Right hindlimb (tissue), 1 donor: ENCODE data around the gene EFCAB12.

ENCODE experiments used
- DNase-seq: peaks from one replicate; pipeline ENCODE4 v3.0.0-alpha.2; 2018

Gene EFCAB12

GRCh38 chr3:129442947-129443346, 14.5 kb upstream of the EFCAB12 start:
- DNase-seq, result no peak

GRCh38 chr3:129442486-129442885, 14.1 kb upstream of the EFCAB12 start:
- no peak for DNase-seq

DNA sequence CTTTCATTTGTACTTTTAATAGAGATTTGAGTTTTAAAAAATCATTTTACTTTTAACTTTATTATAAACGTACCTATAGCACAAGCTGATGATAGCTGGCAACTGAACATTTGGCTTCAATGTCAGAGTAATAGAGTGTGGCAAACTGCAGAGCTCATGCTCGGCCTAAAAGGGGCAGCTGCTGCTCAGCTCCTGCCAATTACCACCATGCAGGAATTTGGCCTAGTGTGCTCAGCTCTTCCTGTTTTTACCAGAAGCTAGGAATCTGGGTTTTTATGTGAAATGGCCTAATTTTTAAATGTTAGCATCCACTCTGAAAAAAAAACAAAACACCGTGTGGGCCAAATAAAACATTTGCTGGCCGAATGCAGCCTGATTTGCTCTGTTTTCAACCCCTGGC, 13.3 kb upstream of the EFCAB12 start:
- peak; percentile 72 for DNase-seq

GRCh38 chr3:129441215-129441614, 12.8 kb upstream of the EFCAB12 start:
- DNase-seq, result no peak

- DNase-seq, result no peak
Observed at GRCh38 chr3:129440618-129441190, 12.3 kb upstream of the EFCAB12 start.

DNA sequence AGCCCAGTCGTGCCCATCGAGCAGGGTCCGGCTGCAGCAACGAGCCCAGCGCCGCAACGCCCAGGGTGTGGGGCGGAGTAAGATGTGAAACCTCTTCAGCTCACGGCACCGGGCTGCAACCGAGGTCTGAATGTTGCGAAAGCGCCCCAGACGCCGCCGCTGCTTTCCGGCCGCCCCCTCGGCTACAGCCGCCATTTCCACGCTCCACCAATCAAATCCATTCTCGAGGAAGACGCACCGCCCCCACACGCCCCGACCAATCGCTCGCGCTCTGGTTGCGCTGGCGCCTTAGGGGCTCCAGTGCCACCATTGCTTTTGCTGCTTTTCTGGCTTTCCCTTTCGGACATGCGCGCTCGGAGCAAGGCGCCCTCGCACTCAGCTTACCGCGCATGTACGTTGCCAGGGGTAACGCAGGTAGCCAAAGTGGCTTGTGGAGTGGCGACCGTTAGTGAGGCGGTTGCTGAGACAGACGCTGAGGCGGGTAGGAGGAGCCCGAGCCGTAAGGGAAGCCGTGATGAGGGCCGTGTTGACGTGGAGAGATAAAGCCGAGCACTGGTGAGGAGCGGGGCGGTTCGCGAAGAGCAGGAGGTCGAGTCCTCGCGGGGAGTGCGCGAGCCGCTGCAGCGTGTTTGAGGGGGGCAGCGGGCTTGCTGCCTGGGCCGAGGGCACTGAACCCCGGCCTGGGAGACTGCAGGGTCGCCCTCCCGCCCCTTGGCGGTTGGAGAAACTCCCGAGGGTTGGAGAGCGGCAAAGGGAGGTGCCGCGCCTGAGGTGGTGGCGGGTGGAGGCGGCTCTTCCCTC, 11.6 kb upstream of the EFCAB12 start, which contains the start of the genes IFT122 and MBD4:
Gene IFT122, plus strand, starts transcription at position 408 of the 801 bp plus-strand sequence. Its CDS starts 107 bp downstream, at position 515.
Gene MBD4, minus strand, starts transcription at position 132 of the 801 bp plus-strand sequence. Its CDS starts 115 bp downstream, at position 17.
- DNase-seq, result peak; percentile 99

- no peak for DNase-seq
Observed at GRCh38 chr3:129439226-129439816, 10.9 kb upstream of the EFCAB12 start.

DNA sequence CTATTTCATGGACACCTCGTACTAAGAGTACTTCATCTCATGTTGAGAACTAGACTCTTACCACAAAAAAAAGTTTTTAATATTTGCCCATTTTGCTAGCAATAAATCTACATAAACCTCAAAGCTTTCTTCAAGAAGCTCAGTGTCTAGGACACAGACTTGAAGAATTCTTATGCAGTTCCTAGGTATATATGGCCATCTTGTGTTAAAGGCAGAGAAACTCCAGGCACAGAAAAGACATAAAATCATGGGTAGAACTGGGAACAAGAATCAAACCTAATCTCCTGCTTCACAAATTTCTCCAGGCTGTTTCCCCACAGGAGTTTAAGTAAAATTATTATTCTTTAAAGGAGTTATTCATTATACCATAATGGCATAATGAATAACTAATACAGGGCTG, 6.9 kb upstream of the EFCAB12 start:
- DNase-seq, result no peak

DNA sequence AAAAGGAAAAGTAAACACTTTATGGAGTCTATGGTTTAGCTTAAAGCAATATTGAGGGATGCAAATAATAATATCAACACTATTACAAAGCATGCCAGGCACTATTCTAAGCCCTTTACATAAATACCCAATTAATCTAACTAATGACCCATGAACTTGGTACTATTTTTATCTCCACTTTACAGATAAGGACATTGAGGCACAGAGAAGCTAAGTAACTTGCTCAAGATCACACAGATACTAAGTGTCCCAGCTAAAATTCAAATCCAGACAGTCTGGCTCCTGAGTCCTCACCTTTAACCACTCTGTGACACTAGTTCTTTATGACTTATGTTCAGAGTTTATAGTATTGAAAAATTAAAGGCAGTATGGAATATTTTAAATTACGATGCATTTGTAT, 5.7 kb upstream of the EFCAB12 start:
- no peak for DNase-seq

GRCh38 chr3:129433565-129433964, 5.1 kb upstream of the EFCAB12 start:
- DNase-seq, result no peak

DNA sequence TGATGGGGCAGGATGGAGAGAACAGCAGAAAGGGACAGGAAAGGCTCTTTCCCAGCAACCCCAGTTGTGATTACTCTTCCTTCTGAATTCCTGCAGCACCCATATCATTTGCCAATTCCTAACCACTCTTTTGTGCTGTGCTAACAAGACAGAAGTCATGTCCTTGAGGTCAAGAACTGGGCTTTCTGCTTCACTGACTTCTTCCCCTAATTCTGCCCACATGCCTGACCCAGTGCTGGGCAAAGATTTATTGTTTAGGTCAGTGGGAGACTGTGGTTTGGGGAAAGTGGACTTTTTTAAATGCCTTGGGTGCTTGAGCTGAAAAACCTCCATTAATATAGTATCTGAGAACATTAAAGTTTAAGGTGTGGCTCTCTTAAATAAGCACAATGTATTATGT, 4.2 kb upstream of the EFCAB12 start:
- no peak for DNase-seq

DNA sequence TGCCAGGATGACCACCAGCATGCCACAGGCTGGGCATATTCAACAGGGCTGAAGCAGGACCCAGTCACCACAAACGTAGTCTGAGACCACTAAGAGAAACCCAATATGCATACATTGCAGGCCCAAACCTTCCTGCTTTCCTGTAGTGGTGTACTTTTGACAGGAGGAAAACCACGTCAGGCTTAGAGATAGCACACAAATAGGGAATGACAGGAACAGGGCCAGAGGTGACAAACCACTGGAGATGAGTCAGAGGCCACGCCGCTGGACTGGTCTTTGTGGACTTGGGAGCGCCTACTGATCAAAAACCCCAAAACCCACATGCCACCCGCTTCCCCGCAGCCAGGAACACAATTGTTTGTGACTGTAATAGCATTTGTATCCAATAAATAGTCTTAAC, 3.6 kb upstream of the EFCAB12 start:
- DNase-seq, result no peak

- DNase-seq, result no peak
Observed at GRCh38 chr3:129429602-129430001, 1.2 kb upstream of the EFCAB12 start.

DNA sequence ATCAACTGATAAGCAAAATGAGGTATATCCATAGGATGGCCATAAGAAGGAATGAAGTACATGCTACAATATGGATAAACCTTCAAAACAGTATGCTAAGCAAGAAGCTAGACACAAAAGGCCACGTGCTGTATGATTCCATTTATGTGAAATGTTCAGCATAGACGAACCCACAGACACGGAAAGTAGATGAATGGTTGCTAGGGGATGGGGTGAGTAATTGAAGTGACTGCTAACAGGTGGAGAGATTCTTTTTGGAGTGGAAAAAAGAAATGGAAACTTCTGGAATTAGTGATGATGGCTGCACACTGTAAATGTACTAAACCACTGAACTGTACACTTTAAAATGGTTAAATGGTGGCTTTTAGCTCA, 630 bp upstream of the EFCAB12 start:
- no peak for DNase-seq

- DNase-seq, result no peak
Observed at GRCh38 chr3:129428007-129428375, 445 bp downstream of the EFCAB12 start.

- DNase-seq, result no peak
Observed at GRCh38 chr3:129425619-129426018, 2.8 kb downstream of the EFCAB12 start.

DNA sequence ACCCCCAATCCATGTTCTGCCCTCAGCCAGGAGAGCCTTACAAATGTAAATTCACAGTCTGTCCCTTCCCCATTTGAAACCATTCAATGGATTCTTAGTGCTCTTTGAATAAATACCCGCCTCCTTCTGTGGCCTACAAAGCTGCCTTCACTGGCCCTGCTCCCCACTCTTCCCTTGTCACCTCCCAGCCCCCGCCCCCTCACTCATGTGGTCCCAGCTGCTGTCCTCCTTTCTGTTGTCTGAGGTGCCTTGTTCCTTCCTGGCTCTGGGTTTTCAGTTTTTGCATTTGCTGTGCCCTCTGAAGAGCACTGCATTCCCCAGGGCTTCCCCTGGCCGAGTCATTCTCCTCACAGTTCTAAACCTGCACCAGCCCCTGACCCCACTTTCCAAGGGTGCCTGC, 3.2 kb downstream of the EFCAB12 start:
- DNase-seq, result no peak

GRCh38 chr3:129424185-129424841, 4.1 kb downstream of the EFCAB12 start:
- no peak for DNase-seq

DNA sequence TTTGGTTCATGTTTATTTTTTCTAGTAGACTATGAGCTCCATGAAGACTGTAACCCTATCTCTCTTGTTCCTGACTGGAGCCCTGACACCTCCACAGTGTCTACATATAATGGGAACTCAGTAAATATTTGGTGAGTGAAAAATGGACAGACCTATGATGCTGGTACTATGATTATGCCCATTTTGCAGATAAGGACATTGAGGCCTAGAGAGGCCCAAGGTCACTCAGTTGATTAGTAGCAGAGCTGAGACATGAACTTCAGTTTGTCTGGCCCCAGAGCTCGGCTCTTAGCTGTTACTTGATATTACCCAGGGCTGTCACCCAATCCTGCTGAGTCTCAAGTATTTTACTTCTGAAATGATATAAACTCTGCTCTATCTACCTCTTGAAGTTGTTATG, 5.5 kb downstream of the EFCAB12 start:
- no peak for DNase-seq

GRCh38 chr3:129421988-129422745, 6.3 kb downstream of the EFCAB12 start:
- no peak for DNase-seq

DNA sequence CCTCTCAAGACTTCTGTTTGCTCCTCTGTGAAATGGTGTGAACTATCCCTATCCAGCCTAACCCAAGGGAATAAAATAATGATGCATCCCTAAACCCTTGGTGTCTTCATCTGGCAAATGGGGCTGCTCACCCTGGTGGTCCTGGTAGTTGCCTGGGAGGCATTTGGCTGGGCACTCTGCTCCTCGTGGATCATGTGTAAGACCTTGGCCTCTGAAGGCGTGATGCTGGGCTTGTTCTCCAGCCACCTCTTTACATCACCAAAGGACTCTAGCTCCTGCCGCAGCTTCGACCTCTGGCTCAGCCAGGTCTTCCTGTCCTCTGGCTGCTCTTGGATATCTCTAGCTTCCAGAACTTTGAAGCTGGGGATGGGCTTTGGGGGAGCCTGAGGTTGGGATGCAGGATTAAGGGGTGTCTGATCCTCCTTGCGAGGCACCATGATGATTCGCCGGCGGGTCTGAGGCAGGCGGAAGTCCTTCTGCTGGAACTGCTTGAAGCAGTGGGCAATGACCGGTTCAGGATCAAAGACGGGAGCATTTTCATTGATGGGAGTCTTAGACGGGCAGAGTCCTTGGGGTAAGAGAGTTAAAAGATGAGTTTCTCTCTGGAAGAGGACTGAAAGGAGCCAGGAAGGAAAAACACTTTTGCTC, 7.1 kb downstream of the EFCAB12 start:
- no peak for DNase-seq

GRCh38 chr3:129419476-129419875, 9.0 kb downstream of the EFCAB12 start:
- DNase-seq, result no peak
